DOHH2 (cell line): ENCODE measurements around the gene CDPF1.

Source experiments
- CTCF ChIP-seq: fragments of 200-600 bp; sonication (generic); IDR thresholded peaks from one replicate; pipeline ENCODE4 v1.5.1; 2014; ENCODE audit warnings: antibody characterized with exemption, mild to moderate bottlenecking, low read depth, low read length; ENCODE audit not compliant: poor library complexity, severe bottlenecking
- EZH2phosphoT487 ChIP-seq: fragments of 200-600 bp; sonication (generic); IDR thresholded peaks from 2 replicates; pipeline ENCODE4 v1.6.1; 2017; ENCODE audit warnings: borderline replicate concordance, mild to moderate bottlenecking, antibody characterized with exemption, low read length, moderate library complexity, mixed read lengths

DNA sequence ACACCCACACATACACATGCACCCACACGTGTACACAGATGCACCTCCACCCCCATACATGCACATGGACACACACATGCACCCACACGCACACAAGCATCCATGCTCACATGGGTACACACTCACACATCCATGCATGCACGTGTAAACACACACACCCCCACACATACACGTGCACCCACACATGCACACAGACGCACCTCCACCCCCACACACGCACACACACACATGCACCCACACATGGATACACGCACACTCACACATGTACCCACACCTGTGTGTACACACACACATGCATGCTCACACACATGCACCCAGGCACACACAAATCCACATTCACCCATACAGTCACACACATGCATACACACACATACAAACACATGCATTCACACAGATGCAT lies 24.5 kb downstream of the CDPF1 start:
- TF ChIP-seq CTCF, result no peak
- TF ChIP-seq EZH2phosphoT487, result no peak
